GM19035 (cell line): ENCODE data around the gene RETREG3.
"Not testable (repeated sequence)": the region's sequence is repeated elsewhere in the genome, so short reads cannot be mapped to it uniquely, and the experiment has no call there.

Experiments used
- ATAC-seq: cut with Tn5 transposase; IDR thresholded peaks from one replicate; pipeline ENCODE4 v1.9.1; 2021; ENCODE audit not compliant: unreplicated experiment

RETREG3 gene

GRCh38 chr17:42613699-42614295 is 4.6 kb upstream of the RETREG3 start:
- ATAC-seq: no peak

DNA sequence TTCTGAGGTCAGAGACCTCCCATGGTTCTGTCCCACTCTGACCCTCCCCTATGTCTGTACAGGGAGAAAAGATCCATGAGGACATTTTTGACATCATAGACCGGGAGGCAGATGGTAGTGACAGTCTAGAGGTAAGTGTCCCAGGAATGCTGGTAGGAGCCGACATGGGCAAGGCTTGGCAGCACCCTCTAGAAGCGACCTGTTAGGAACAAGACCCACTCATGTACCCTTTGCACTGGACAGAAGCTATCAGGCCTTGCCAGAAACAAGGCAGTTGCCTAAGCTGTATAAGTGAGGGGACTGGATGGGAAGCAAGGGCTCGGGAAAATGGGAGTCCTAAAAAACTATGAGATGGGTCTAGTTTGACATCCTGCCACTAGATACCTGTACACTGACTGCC is 2.8 kb upstream of the RETREG3 start:
- no peak for ATAC-seq

DNA sequence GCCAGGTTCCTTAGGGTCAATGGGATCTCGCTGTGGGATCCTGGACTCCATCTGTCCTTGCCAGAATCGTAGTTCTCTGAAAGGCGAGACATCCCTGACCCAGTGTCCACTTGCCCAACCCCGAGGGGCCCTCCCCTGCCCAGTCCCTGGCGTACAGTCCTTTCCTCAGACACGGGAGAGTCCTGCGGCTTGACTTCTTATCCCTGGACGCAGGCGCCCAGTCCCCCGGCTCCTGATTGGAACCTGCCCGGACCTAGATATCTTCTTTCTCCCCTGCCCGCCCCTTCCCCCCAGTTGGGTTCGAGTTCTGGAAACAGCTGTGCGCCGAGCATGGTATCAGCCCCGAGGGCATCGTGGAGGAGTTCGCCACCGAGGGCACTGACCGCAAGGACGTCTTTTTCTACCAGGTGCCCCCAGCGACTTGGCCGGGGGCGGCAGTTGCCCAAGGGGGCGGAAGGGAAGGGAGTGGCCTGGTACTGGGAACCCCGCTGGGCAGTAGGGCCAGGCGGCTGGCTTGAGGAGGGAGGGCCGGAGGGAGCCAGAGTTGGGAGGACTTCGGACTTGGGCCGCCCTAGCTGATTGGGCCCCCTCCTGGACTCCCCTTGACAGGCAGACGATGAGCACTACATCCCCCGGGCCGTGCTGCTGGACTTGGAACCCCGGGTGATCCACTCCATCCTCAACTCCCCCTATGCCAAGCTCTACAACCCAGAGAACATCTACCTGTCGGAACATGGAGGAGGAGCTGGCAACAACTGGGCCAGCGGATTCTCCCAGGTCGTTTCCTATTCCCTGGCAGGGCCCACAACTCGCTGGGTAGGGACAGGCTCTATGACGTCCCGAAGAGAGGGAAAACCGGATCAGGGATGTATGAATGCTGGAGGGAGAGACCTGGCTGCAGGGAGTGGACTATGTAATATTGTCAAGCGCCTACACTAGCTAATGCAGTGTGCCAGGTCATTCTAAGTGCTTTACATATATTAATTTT is 934 bp upstream of the RETREG3 start:
- not testable (repeated sequence) for ATAC-seq

DNA sequence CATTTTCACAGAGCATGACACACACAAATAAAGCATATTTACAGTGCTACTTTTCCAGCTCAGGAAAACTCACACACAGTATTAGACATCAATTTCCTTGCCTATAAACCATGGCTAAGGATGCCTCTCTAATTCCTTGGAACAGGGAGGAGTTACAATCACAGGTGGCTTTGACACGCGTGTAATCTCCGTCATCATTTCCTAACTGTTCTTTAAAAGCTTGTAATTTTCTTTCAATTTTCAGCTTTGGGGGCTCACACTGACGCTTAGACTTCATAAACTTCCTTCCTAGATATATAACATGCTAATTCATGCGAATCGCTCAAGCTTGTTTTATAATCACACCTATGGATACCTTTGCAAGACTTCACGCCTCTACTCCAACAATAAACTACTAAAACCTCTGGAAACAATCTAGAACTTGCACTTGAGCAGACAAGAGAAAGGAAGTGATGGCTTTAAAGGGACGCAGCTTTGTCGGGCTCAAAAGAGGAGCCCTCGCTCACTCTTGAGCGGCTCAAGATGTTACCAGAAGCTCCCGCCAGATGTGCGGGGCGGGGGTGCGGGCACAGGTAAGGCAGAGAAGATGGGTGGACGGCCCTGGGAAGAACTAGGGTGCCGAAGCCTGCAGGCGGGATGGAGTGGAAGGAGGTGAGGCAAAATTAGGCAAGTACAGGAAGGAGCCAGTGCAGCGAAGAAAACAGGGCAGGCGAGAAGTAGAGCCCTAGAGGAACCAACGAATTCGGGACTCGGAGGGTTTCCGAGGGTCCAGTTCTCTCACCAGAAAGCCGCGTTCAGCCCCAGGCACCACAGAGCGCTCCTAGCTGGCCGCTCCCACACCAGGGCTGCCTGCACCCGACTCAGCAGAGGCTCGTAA is 631 bp downstream of the RETREG3 start:
- peak; percentile 29 for ATAC-seq

DNA sequence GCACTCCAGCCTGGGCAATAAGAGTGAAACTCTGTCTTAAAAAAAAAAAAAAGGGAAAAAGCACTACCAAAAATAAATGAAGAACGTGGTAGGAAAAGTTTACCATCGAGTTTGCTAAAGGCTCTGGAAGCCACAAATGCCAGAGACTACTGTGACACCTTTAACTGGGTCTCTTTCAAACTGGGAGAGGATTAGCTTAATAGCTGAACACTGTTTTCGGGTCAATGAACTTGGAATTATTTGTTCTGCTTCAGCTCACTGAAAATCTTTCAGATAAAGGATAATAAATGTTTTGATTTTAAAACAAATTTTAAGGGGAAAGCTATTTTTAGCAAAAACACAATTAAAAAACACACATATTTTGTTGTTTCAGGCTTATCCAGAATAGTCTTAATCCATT is 1.4 kb downstream of the RETREG3 start:
- ATAC-seq: no peak

- no peak for ATAC-seq
Observed at GRCh38 chr17:42603318-42603717, 5.9 kb downstream of the RETREG3 start.

DNA sequence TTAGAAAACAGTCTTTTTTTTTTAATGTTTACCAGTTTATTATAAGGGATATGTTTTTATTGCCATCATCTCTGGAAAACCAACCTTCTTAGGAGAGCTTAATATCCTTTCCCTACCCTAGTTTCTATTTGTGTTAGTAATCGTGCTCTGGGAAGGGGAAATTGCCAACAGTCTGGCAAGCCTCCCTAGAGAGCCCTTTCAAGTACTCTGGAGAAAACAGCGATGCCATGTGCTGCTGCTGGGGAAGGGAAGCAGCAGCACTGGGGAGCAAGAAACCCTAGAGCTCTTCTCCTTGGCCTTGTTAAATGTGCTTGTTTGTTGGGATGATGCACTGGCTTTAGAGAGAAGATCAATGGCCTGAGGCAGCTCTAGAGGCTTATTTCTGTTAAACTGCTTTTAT is 10.3 kb downstream of the RETREG3 start:
- ATAC-seq: no peak

DNA sequence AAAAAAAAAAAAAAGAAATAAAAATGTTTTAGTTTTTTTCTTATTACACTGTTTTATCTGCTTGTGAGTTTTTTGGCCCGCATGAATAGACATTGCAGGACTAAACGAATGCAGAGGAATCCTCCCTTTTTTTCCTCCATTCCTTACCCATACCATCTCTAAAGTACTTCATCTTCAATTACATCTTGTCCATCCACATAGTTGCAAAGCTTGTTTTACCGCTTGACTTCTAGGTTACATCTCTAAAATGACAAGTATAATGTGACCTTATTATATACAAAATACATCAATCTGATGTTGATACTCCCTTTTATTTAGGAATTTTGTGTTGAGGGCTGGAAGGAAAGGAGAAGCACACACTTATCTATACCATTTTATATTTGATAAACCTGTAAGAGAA is 12.8 kb downstream of the RETREG3 start:
- ATAC-seq: no peak

DNA sequence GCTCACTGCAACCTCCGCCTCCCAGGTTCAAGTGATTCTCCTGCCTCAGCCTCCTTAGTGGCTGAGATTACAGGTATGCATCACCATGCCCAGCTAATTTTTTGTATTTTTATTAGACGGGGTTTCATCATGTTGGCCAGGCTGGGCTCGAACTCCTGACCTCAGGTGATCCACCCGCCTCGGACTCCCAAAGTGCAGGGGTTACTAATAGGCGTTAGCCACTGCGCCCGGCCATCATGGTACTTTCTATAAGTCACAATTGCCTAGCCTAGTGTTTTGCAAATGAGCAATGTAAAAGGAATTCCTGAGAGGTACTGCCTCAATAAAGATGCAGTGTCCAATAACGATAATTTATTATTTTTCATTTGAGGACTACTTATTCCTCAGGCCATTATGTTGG is 17.8 kb downstream of the RETREG3 start:
- no peak for ATAC-seq

DNA sequence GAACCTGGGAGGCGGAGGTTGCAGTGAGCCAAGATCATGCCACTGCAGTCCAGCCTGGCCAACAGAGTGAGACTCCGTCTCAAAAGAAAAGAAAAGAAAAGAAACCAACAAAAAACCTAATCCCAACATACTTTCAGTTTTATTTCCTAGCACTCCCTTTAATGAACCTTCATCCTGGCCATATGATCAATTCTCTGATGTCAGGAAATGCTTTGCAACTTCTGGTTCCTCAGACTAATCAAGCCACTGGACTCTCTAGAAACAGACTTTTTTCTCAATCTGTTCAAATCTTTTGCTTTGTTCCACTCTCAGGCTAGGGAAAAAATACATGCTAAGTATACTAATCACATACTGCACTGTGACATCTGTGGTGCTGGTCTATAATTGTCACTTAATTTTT is 18.3 kb downstream of the RETREG3 start:
- no peak for ATAC-seq

GRCh38 chr17:42586514-42587230 is 22.5 kb downstream of the RETREG3 start:
- no peak for ATAC-seq

- ATAC-seq: no peak
Observed at GRCh38 chr17:42585353-42585752, 23.8 kb downstream of the RETREG3 start.

- no peak for ATAC-seq
Observed at GRCh38 chr17:42584880-42585279, 24.3 kb downstream of the RETREG3 start.

DNA sequence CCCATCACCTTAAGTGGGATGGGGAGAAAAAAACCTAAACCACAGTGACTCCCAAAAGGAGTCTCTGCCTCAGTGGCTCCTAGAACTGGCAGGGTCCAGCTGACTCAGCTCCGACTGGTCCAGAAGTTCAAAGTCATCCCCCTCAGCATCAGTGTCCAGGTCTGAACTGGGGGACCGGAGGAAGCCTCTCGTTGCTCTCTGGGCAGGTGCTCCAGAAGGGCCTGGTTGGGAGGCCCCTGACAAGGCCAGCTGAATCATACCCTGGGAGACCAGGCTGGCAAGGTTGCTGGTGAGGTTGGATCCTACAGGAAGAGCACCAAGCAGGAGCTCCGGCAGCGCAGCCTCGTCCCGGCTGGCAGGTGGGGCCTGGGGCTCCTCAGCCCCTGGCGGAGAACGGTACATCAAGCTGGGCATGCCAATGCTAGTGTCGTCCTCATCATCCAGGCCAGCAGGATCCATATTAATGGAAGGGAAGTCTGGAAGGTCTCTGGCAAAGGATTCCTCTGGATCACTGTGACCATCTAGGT is 27.4 kb downstream of the RETREG3 start:
- no peak for ATAC-seq

DNA sequence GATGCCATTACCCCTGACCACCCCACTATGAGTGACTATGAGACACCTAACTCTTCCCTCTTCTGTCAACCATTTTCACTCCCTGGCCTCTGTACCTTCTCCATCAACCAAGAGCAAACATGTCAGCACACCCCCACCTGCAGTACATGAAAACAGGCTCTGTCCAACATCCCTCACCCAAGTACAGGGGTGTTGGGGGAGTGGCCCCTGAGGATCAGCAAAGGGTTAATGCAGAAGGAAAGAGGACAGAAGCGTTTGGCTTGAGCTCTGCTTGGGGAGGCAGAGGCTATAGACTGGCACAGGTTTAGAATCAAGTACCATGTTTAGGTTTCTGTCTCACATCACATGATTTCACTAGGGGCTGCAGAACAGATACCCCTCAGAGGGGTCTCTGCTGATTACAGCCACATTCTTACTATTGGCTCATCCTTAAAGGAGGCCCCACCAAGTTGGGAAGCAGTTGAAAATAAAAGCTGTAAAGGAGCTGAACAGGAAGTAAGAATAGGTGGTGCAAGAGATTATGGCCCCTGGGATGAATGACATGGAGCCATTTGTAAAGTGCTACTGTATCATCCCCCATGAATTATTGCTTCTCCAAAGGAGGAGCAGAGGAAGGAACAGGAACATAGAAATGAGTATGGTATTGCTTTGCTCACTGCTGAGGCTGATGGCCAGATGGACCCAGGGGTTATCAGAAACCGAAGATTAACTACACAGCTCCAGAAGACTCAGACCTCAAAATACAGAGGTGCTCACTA is 29.2 kb downstream of the RETREG3 start:
- ATAC-seq: no peak

GRCh38 chr17:42578282-42578869 is 30.8 kb downstream of the RETREG3 start:
- ATAC-seq: peak; percentile 50

DNA sequence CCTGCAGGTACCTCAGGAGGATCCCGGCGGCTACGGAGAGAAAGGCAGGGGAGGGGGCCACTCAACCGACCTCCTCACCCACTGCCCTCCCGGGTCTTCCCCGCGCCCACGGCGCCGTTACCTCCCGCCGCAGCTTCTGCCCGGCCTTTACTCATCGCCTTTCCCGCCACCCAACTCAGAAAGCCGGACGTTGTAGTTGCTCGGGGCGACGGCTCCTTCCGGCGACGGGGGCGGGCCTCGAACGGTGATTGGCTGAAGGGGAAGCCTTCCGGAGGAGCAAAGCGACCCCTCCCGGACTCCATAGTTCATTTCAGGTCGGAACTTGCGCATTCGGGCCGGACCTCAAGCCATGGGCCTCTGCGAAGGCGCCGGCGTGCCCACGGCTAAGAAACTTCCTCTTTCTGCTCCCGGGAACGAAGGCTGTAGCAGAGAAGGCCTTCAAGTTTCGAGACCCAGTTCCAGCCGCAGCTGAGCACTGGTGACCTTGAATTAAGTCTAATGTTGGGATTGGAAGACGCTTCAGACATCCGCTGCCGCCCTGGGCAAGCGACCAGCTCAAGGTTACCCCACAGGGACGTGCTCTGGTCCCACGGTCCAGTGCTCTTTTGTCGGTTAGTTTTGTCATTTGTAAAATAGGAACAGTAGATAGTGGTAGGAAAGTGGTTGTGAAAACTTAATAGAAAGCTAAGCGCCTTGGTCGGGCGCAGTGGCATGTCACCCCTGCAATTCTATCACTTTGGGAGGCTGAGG is 31.5 kb downstream of the RETREG3 start, which contains the start of gene PSMC3IP:
Gene PSMC3IP (minus strand): TSS at position 198 of the 750 bp plus-strand sequence. CDS start 43 bp downstream, at position 155.
- peak; percentile 79 for ATAC-seq

DNA sequence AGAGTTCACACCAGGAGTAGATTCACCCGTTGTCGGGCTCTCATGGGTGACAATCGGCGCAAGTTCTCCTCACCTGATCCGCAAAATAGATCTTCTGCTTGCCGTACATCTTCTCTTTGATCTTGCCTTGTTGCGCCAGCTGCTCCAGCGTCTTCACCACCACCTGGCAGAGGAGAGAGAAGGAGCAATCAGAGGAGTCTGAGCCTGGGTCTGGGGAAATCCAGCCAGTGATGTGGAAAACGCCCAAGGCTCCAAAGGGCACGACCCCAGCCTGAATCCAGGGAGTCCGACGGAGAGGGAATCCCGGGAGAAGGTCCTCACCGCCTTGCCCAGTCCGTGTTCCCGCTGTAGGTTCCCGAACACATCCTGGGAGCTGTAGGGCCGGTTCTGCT is 32.0 kb downstream of the RETREG3 start:
- ATAC-seq: peak; percentile 9

DNA sequence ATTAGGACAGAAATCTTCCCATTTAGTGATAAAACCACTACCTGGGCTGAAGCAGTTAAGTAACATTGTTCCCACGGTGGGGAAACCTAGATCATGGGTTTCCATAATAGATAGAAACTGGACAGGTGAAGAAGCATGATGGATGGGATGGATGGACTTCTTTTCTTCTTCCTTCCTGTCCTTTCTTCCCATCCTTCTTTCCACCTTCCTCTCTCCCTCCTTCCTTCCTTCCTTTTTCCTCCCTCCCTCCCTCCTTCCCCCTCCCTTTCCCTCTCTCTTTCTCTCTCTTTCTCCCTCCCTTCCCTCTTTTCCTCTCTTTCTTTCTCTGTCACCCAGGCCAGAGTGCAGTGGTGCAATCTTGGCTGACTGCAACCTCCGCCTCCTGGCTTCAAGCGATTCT is 34.7 kb downstream of the RETREG3 start:
- ATAC-seq: no peak
